ENCODE data around the gene CABP2. TPM values are rescaled to one million over a fixed set of nuclear protein-coding genes. Genes with fewer than 3 reads are reported as not detected.
A peak's percentile ranks its signal among the peaks of the same experiment; 100 is the strongest.

The CABP2 gene
- total RNA-seq, 2 donors from 2014 or later: not detected

- TF ChIP-seq CTCF (IDR thresholded peaks at IDR 0.05): no peak
- intact Hi-C loops (cut with DNase I): no loop called here
- Histone ChIP-seq H3K36me3 (no peaks in the 10 kb centered on the region), H3K9me3 (no peaks in the 10 kb centered on the region), H3K27me3 (no peaks in the 10 kb centered on the region), H3K27ac (no peak overlapping the region), H3K9ac (ENCODE audit: low read depth in 2 of 2, low read length in 2 of 2) (peak overlapping the region in 1 of 2 donors; percentile 40), H3K4me1 (peaks cover 3% of the 10 kb centered on the region), H3K4me3 (no peak overlapping the region)
- DNase-seq: peak; percentile 55
Observed at GRCh38 chr11:67542971-67543370, 19.7 kb upstream of the CABP2 start.

DNA sequence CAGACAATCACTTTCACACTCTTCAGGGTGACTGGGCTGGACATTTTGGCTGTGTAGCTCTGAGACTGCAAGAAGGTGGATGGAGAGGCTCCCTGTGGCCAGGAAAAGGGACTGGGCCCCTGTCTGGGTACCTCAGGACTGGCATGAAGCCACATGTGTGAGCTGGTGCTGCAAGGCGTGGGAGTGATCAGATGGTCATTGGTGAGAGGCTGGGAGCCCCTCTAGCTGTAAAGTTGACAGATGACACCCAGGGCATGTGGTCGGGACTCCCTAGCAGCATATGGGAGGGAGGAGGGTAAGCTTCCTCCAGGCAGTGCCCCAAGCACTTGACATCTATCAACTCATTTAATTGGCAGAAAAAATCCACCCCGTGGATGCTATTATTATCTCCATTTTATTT lies 18.9 kb upstream of the CABP2 start:
- no peaks in the 10 kb centered on the region for H3K9me3 ChIP-seq
- H3K27ac ChIP-seq: no peak overlapping the region
- intact Hi-C loops (cut with DNase I): no loop called here
- no peak for DNase-seq
- TF ChIP-seq CTCF (IDR thresholded peaks at IDR 0.05): no peak
- H3K4me1 ChIP-seq: peaks cover 3% of the 10 kb centered on the region
- no peak overlapping the region for H3K9ac ChIP-seq (ENCODE audit: low read depth in 2 of 2, low read length in 2 of 2)
- no peak overlapping the region for H3K4me3 ChIP-seq
- no peaks in the 10 kb centered on the region for H3K27me3 ChIP-seq
- H3K36me3 ChIP-seq: no peaks in the 10 kb centered on the region

DNA sequence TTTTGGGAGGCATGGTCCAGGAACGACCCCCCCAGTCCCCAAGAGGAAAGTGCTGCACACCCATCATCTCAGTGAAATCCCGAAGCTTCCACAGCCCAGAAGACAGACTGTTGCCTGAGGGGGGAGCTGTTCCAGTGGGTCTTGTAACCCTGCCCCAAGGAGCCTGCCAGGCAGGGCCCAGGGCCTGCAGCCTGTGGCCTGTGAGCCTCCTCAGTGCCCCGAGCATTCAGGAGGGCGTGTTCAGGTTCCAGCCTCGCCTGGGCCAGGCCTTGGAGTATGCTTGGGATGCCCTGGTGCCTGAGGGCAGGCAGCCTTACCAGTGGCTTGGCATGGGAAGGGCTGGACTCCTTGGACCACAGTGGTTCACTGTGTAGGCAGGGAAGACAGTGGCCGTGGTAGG lies 18.0 kb upstream of the CABP2 start:
- H3K36me3 ChIP-seq: no peaks in the 10 kb centered on the region
- H3K9me3 ChIP-seq: no peaks in the 10 kb centered on the region
- no peak overlapping the region for H3K9ac ChIP-seq (ENCODE audit: low read depth in 2 of 2, low read length in 2 of 2)
- no peaks in the 10 kb centered on the region for H3K27me3 ChIP-seq
- intact Hi-C loops (cut with DNase I): no loop called here
- no peak overlapping the region for H3K4me3 ChIP-seq
- TF ChIP-seq CTCF (IDR thresholded peaks at IDR 0.05): no peak
- H3K4me1 ChIP-seq: peaks cover 3% of the 10 kb centered on the region
- no peak for DNase-seq
- H3K27ac ChIP-seq: no peak overlapping the region

DNA sequence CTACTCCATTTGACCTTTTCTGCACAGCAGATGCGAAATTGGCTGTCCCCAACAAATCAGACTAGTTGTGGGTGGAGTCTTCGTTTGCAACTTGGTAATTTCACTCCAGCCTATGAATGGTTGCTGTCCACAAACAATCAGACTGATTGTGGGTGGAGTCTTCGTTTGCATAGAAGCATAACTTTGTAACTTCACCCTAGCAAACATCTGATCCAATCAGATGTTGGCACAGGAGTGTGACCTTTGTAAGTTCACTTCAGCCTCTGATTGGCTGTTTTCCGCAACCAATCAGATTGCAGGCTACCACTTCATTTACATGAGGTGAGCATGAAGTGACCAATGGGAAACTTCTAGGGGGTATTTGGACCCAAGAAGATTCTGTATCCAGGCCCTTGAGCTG lies 16.3 kb upstream of the CABP2 start:
- H3K4me3 ChIP-seq: no peak overlapping the region
- no peak overlapping the region for H3K27ac ChIP-seq
- no peak overlapping the region for H3K9ac ChIP-seq (ENCODE audit: low read depth in 2 of 2, low read length in 2 of 2)
- DNase-seq: no peak
- H3K9me3 ChIP-seq: no peaks in the 10 kb centered on the region
- no peaks in the 10 kb centered on the region for H3K36me3 ChIP-seq
- peaks cover 3% of the 10 kb centered on the region for H3K4me1 ChIP-seq
- intact Hi-C loops (cut with DNase I): no loop called here
- TF ChIP-seq CTCF (IDR thresholded peaks at IDR 0.05): no peak
- H3K27me3 ChIP-seq: no peaks in the 10 kb centered on the region

DNA sequence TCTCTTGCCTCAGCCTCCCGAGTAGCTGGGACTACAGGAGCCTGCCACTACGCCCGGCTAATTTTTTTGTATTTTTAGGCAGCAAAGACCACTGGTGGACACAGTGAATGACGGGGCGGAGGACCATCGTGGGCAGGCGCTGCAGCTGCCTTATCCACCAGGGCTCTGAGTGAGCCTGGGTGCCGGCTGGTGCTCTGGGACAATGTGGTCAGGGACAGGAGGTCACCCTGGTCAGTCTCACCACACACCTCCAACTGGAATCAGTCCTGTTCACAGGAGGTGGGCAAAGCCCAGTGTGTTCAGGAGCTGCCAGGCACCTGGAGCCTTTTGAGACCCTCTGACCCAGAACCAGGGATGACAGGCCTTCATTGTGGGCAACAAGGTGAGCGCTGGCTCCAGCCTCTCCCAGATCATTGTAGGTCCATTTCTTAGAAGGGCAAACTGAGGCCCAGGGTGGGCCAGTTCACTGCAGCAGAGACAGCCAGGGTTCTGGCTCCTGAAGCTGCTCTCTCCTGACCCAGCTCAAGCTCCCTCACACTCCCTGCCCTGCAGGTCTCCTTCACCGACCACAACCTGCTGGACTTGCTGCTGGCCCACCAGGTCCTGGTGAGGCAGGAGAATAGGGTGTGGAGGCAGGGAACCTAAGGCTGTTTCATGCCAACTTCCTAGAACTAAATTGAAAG lies 15.7 kb upstream of the CABP2 start:
- Histone ChIP-seq H3K9ac (ENCODE audit: low read depth in 2 of 2, low read length in 2 of 2) (no peak overlapping the region), H3K36me3 (no peaks in the 10 kb centered on the region), H3K9me3 (no peaks in the 10 kb centered on the region), H3K4me1 (peaks cover under 1% of the 10 kb centered on the region), H3K27me3 (no peaks in the 10 kb centered on the region), H3K27ac (no peak overlapping the region), H3K4me3 (no peak overlapping the region)
- intact Hi-C loops (cut with DNase I): no loop called here
- DNase-seq: no peak
- TF ChIP-seq CTCF (IDR thresholded peaks at IDR 0.05): no peak
